HG02759 (cell line): ENCODE measurements around the gene DCTN4.
"Not testable (repeated sequence)": the region's sequence is repeated elsewhere in the genome, so short reads cannot be mapped to it uniquely, and the experiment has no call there.

Experiments used
- ATAC-seq: cut with Tn5 transposase; IDR thresholded peaks from one replicate; pipeline ENCODE4 v1.9.1; 2021; ENCODE audit warnings: mild to moderate bottlenecking, moderate library complexity; ENCODE audit not compliant: unreplicated experiment

Gene DCTN4

GRCh38 chr5:150778517-150779396, 19.9 kb upstream of the DCTN4 start, which contains the start of gene SMIM3:
Gene SMIM3, plus strand, starts transcription at chr5:150778757. Its CDS starts 16,684 bp downstream, at chr5:150795441.
- peak; percentile 32 for ATAC-seq

GRCh38 chr5:150778088-150778516, 19.3 kb upstream of the DCTN4 start:
- no peak for ATAC-seq

DNA sequence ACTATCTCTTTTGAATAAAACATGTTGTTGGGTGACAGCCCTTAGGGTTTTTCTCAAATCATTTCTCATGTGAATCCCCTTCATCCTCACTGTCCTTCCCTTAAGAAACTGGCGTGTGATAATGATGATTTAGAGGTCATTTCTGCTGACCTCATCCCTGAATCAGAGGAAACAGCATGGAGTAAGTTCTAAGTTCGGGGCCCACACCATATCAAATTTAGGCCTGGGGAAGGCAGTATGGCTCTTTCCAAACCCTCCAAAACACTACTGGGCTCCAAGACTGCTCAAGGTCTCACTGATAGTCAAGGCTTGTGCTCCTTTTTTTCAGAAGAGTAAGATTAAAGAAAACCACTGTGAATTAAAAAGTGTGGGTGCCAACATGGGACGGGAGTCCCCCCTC, 18.9 kb upstream of the DCTN4 start:
- ATAC-seq: no peak

- no peak for ATAC-seq
Observed at GRCh38 chr5:150774145-150774544, 15.3 kb upstream of the DCTN4 start.

DNA sequence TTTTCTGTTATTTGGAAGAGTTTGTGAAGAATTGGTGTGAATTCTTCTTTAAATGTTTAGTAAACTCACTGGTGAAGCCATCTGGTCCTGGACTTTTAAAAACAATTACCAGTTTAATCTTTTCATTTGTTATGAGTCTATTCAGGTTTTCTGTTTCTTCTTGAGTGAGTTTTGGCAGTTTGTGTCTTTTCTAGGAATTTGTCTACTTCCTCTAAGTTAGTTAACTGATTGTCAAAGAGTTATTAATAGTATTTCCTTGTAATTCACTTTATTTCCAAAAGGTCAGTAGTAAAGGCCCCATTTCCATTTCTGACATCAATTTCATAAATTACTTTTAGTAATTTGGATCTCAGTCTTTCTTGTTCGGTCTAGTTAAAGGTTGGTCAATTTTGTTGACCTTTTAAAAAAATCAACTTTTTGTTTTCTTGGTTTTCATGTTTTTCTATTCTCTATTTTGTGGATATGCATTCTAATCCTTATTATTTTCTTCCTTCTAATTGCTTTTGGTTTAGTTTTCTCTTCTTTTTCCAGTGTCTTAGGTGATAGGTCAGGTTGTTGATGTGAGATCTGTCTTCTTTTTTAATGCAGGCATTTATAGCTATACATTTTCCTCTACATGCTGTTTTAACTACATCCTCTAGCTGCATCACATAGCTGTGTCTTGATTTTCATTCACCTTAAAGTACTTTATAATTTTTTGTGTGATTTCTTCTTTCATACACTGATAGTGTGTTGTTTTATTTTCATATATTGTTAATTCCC, 12.4 kb upstream of the DCTN4 start:
- ATAC-seq: no peak

- no peak for ATAC-seq
Observed at GRCh38 chr5:150766251-150766650, 7.4 kb upstream of the DCTN4 start.

GRCh38 chr5:150765799-150766169, 7.0 kb upstream of the DCTN4 start:
- no peak for ATAC-seq

DNA sequence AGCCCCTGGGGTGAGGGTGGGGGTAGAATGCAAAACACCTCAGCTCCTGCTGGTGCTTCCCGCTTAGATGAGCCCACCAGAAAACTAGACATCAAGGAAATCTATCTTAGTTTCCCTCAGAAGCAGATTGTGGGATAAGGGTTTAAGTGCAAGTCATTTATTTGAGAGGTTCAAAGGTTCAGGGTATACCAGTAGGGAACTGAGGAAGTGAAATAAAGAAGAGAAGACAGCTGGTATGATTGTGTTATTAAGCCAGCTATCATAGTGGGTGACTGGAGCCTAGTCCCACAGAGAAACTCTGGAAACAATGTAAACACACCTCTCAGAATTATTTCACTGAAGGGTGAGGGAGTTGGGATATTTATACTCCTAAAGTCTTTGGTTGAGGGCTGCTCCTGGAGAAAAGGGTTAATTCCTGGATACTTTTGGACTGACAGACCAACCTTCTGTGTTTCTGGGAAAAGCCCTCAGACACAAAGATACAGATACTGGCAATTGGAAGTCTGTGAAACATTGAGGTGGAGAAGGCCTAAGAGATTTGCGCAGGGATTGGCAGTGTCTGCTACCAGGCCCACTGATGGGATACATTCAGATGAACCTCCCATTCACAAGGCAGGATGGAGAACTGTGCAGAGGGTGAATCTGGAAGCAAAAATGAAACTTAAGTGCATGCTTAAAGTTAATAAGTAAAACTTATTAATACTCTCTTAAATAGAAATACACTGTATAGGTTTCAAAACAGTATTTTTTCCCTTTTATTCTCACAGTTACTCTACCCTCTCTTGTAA, 6.4 kb upstream of the DCTN4 start:
- no peak for ATAC-seq

DNA sequence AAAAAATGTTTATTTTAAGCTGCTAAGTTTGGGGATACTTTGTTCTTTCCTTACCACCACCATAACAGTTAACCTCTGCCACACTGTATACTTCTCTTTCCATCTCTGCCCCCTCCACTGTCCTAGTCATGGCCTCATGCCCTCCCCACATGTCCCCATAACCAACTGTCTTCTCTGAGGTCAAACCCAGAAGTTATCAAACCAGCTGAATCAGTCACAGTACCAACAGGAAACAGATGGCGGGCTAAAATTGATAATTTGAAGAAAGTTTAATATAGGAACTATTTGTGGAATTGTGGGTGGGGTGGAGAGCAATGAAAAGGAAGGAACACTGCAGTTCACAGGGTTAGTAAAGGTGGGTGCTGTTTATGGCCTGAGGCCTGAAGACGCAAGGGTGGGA, 5.7 kb upstream of the DCTN4 start:
- ATAC-seq: no peak

GRCh38 chr5:150763023-150763769, 4.4 kb upstream of the DCTN4 start:
- no peak for ATAC-seq

DNA sequence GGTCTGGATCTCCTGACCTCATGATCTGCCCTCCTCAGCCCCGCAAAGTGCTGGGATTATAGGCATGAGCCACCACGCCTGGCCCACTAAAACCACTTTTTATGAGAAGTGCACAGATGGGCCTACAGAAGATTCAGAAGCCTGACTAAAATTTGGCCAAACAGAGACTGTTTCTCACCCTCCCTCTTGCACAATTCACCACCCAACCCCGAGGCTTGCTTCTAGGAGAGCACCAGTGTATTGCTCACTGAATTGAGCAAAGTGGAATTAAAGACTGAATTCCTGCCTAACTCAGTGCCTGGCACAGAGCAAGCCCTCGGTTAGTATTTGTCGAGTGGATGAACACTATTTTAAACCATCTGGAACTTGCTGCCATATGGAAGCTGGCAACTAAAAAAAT, 3.4 kb upstream of the DCTN4 start:
- no peak for ATAC-seq

GRCh38 chr5:150759334-150759583, 442 bp upstream of the DCTN4 start:
- ATAC-seq: peak; percentile 1

GRCh38 chr5:150758203-150758530, 650 bp downstream of the DCTN4 start:
- peak; percentile 25 for ATAC-seq

DNA sequence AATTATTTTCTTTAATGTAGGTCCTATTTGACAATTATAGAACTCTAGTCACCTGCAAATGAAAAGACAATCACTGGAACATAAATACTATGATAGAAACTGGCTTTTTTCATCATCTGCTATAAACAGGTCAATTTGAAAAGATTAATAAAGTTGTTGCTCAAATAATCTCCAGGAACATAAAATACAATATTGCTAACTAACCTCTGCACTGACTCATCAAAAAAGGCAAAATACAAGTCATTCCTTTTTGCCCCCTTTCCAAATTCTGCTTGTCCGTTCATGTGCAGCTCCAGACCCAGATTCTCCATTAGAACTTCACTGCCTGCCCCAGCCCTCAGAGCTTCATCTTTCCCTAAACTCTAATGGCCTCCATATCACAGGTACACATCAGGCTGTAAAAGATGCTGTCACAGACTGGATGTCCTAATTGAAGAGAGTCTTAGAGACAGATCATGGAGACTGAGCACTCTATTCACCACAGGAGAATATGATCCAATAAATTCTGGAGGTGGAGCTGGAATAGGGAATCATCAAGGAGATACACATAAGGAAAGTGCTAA, 1.6 kb downstream of the DCTN4 start:
- ATAC-seq: no peak

- ATAC-seq: no peak
Observed at GRCh38 chr5:150753863-150754262, 5.0 kb downstream of the DCTN4 start.

DNA sequence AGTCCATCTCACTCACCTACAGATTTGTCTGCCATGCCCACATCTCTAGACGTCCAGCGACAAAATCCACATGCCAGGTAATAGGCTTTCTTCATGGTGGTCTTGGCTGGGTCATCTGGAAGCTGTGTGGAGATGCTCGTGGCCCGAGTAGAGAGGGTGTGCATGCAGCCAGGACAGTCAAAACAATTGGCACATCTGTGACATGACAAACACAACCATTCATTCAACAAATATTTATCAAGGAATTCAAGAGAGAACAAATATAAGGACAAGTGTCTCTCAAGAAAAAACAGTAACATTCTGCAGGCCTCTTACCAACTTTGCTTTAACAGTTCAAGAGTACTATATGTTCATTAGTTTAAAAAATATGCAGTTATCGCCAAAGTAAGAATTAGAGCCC, 5.4 kb downstream of the DCTN4 start:
- no peak for ATAC-seq

- no peak for ATAC-seq
Observed at GRCh38 chr5:150751096-150751891, 7.5 kb downstream of the DCTN4 start.

DNA sequence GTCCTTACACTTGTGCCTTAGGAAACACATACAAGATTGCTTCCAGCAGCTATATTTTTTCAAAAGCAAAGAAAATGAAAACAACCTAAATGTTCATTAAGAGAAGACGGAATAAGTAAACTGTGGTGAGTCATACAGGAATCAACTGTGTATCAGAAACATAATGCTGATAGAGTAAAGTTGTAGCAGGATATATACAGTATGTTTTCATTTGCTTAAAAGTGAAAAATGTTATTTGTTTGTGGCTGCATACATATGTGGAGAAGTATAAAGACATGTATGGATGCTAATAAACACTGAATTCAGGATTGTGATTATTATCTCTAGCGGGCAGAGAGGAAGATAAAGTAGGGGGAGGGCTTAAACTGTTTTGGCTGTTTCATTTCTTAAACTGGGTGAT, 8.3 kb downstream of the DCTN4 start:
- no peak for ATAC-seq

- not testable (repeated sequence) for ATAC-seq
Observed at GRCh38 chr5:150743142-150743488, 15.7 kb downstream of the DCTN4 start.
